Measurements from ENCODE around the gene VASN. TPM values are rescaled to one million over a fixed set of nuclear protein-coding genes. Genes with fewer than 3 reads are reported as not detected.
A peak's percentile ranks its signal among the peaks of the same experiment; 100 is the strongest.

VASN gene
- total RNA-seq (2014; rRNA removed; shearing (Covaris generic)) (not detected in 2 replicates), total RNA-seq (2022) (not detected in 2 replicates), Bru-seq, nascent RNA (not detected), BruChase-seq, experiment 1, labeled RNA remaining after a 6-hour chase (percentile 9 among the genes with signal in this experiment), BruChase-seq, experiment 2, labeled RNA remaining after a 2-hour chase (percentile 9 among the genes with signal in this experiment)
- long read RNA-seq, partial matches to known transcripts = 0 of 8 reads
- long read RNA-seq, other reads (novel, unspliced or antisense) = 8 of 8 reads

GRCh38 chr16:4371357-4372000 is at the start of gene VASN:
Gene VASN (plus strand): TSS chr16:4371848. CDS start chr16:4380878, 9,030 bp downstream.
- no peak within 1 kb of the TSS for H2AFZ ChIP-seq (ENCODE audit: low read length)
- POLR2A ChIA-PET = no interaction called here

GRCh38 chr16:4322121-4323052 is 49.3 kb upstream of the VASN start:
- H3K79me2 ChIP-seq (ENCODE audit: insufficient read depth, low read depth, low read length) = no peaks in the 10 kb centered on the region
- no peak overlapping the region for H3K27ac ChIP-seq (ENCODE audit: low read depth, low read length, poor library complexity, severe bottlenecking)
- no peak overlapping the region for H3K4me3 ChIP-seq (ENCODE audit: low read depth, low read length, poor library complexity, severe bottlenecking)
- H3K36me3 ChIP-seq (ENCODE audit: insufficient read depth, low read length) = no peaks in the 10 kb centered on the region
- CTCF ChIA-PET (ENCODE audit: unreplicated experiment) = interaction anchor here (0.7 kb wide), 1 partner anchor 151 kb away, joined by 4 read pairs; no protein-coding TSS in a partner anchor
- intact Hi-C loops (cut with micrococcal nuclease; ENCODE audit: unreplicated experiment) = no loop called here
- H2AFZ ChIP-seq (ENCODE audit: low read length) = no peak overlapping the region
- no peak overlapping the region for H3K4me2 ChIP-seq (ENCODE audit: low read length)
- POLR2A ChIA-PET = interaction anchor here (0.6 kb wide), 1 partner anchor 32 kb away, joined by 4 read pairs; no protein-coding TSS in a partner anchor
- peaks cover 5% of the 10 kb centered on the region for H3K4me1 ChIP-seq (ENCODE audit: insufficient read depth, low read length, poor library complexity, severe bottlenecking)
- H3K9me2 ChIP-seq (ENCODE audit: insufficient read depth, low read length) = no peaks in the 10 kb centered on the region
- BruUV-seq (replicated peaks) = no TSS peak
- TF ChIP-seq CTCF (conservative IDR thresholded peaks at IDR 0.05; ENCODE audit: low read length) (no peak), EZH2phosphoT487 (IDR thresholded peaks at IDR 0.05; ENCODE audit: borderline replicate concordance, low read depth, low read length) (no peak)
- no peaks in the 10 kb centered on the region for H4K20me1 ChIP-seq (ENCODE audit: insufficient read depth, low read length)
- H3K9me3 ChIP-seq (ENCODE audit: low read length) = no peaks in the 10 kb centered on the region
- no peak for DNase-seq (ENCODE audit: low spot score)

More at GRCh38 chr16:4371357-4372000, at the start of gene VASN:
- H3K79me2 ChIP-seq (ENCODE audit: insufficient read depth, low read depth, low read length) = no peaks in the 10 kb centered on the region
- peak; percentile 64 for DNase-seq (ENCODE audit: low spot score)
- CTCF ChIA-PET (ENCODE audit: unreplicated experiment) = no interaction called here
- H4K20me1 ChIP-seq (ENCODE audit: insufficient read depth, low read length) = peaks cover 6% of the 10 kb centered on the region; the same call in 1 of the 2 replicates
- intact Hi-C loops (cut with micrococcal nuclease; ENCODE audit: unreplicated experiment) = no loop called here
- H3K4me3 ChIP-seq (ENCODE audit: low read depth, low read length, poor library complexity, severe bottlenecking) = peak within 1 kb of the TSS; percentile 54
- BruUV-seq (replicated peaks) = no TSS peak
- H3K27ac ChIP-seq (ENCODE audit: low read depth, low read length, poor library complexity, severe bottlenecking) = no peak within 1 kb of the TSS
- H3K9me2 ChIP-seq (ENCODE audit: insufficient read depth, low read length) = no peaks in the 10 kb centered on the region
- no peaks in the 10 kb centered on the region for H3K9me3 ChIP-seq (ENCODE audit: low read length)
- TF ChIP-seq CTCF (conservative IDR thresholded peaks at IDR 0.05; ENCODE audit: low read length) = no peak
- TF ChIP-seq EZH2phosphoT487 (IDR thresholded peaks at IDR 0.05; ENCODE audit: borderline replicate concordance, low read depth, low read length) = no peak
- peaks cover 22% of the 10 kb centered on the region for H3K4me1 ChIP-seq (ENCODE audit: insufficient read depth, low read length, poor library complexity, severe bottlenecking)
- peak within 1 kb of the TSS; percentile 64 for H3K4me2 ChIP-seq (ENCODE audit: low read length)
- H3K36me3 ChIP-seq (ENCODE audit: insufficient read depth, low read length) = peaks cover 10% of the 10 kb centered on the region; the same call in 1 of the 2 replicates
